Measurements from ENCODE around the gene CTSA.

DNA sequence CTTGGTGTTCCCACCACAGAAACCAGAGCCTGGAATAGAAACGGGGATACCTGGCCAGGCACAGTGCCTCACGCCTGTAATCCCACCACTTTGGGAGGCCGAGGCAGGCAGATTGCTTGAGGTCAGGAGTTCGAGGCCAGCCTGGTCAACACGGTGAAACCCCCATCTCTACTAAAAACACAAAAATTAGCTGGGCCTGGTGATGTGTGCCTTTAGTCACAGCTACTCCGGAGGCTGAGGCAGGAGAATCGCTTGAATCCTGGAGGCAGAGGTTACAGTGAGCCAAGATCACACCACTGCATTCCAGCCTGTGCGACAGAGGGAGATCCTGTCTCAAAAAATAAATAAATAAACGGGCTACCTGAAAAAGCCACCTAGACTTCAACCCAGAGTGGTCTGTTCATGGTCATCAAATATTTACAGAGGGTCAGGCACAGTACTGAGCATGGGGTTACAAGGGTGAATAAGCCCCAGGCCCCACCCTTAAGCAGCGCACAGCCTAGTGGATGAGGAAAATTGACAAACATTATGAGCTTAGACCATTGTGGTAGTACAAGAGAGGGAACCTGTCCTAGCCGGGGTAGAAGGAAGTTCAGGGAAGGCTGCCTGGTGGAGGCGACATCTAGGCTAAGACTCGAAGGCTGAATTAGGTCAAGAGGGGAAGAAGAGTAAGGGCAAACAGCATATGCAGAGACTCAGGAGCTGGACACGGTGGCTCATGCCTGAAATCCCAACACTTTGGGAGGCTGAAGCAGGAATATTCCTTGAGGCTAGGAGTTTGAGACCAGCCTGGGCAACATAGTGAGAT, 36.1 kb downstream of the CTSA start:
- TF ChIP-seq RBBP5 (IDR thresholded peaks at IDR 0.05; ENCODE audit: borderline replicate concordance, insufficient read depth, low read length, poor library complexity, severe bottlenecking) = no peak
- no peak for TF ChIP-seq POU5F1 (IDR thresholded peaks at IDR 0.05; ENCODE audit: borderline replicate concordance, low read depth, low read length, partially characterized antibody)
- no peak for TF ChIP-seq SP2 (IDR thresholded peaks at IDR 0.05; ENCODE audit: extremely low read depth, low read depth, low read length, poor library complexity, severe bottlenecking)
- TF ChIP-seq EZH2 (IDR thresholded peaks at IDR 0.05; ENCODE audit: borderline replicate concordance, low read depth, low read length) = no peak
- no peak for TF ChIP-seq HMG20B (CRISPR knock-in tag; IDR thresholded peaks at IDR 0.05)
- TF ChIP-seq PML (IDR thresholded peaks at IDR 0.05; ENCODE audit: low read length) = no peak
- TF ChIP-seq, protein P1, sequence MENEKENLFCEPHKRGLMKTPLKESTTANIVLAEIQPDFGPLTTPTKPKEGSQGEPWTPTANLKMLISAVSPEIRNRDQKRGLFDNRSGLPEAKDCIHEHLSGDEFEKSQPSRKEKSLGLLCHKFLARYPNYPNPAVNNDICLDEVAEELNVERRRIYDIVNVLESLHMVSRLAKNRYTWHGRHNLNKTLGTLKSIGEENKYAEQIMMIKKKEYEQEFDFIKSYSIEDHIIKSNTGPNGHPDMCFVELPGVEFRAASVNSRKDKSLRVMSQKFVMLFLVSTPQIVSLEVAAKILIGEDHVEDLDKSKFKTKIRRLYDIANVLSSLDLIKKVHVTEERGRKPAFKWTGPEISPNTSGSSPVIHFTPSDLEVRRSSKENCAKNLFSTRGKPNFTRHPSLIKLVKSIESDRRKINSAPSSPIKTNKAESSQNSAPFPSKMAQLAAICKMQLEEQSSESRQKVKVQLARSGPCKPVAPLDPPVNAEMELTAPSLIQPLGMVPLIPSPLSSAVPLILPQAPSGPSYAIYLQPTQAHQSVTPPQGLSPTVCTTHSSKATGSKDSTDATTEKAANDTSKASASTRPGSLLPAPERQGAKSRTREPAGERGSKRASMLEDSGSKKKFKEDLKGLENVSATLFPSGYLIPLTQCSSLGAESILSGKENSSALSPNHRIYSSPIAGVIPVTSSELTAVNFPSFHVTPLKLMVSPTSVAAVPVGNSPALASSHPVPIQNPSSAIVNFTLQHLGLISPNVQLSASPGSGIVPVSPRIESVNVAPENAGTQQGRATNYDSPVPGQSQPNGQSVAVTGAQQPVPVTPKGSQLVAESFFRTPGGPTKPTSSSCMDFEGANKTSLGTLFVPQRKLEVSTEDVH (IDR thresholded peaks at IDR 0.05; ENCODE audit: low read depth, partially characterized antibody) = no peak
- TF ChIP-seq, protein P2, sequence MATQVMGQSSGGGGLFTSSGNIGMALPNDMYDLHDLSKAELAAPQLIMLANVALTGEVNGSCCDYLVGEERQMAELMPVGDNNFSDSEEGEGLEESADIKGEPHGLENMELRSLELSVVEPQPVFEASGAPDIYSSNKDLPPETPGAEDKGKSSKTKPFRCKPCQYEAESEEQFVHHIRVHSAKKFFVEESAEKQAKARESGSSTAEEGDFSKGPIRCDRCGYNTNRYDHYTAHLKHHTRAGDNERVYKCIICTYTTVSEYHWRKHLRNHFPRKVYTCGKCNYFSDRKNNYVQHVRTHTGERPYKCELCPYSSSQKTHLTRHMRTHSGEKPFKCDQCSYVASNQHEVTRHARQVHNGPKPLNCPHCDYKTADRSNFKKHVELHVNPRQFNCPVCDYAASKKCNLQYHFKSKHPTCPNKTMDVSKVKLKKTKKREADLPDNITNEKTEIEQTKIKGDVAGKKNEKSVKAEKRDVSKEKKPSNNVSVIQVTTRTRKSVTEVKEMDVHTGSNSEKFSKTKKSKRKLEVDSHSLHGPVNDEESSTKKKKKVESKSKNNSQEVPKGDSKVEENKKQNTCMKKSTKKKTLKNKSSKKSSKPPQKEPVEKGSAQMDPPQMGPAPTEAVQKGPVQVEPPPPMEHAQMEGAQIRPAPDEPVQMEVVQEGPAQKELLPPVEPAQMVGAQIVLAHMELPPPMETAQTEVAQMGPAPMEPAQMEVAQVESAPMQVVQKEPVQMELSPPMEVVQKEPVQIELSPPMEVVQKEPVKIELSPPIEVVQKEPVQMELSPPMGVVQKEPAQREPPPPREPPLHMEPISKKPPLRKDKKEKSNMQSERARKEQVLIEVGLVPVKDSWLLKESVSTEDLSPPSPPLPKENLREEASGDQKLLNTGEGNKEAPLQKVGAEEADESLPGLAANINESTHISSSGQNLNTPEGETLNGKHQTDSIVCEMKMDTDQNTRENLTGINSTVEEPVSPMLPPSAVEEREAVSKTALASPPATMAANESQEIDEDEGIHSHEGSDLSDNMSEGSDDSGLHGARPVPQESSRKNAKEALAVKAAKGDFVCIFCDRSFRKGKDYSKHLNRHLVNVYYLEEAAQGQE (IDR thresholded peaks at IDR 0.05; ENCODE audit: borderline replicate concordance) = no peak
- TF ChIP-seq, protein P2 (CRISPR knock-in tag; IDR thresholded peaks at IDR 0.05; ENCODE audit: low read depth) = no peak
- no peak for TF ChIP-seq ZNF785 (CRISPR knock-in tag; IDR thresholded peaks at IDR 0.05)
- no peak for TF ChIP-seq FOXM1 (IDR thresholded peaks at IDR 0.05; ENCODE audit: low read depth)
- no peak for TF ChIP-seq FOXM1 (CRISPR knock-in tag; IDR thresholded peaks at IDR 0.05; ENCODE audit: low read depth)
- TF ChIP-seq KDM5B (IDR thresholded peaks at IDR 0.05; ENCODE audit: insufficient replicate concordance, low read depth, low read length) = no peak
- TF ChIP-seq ZNF24 (IDR thresholded peaks at IDR 0.05) = no peak
- no peak for TF ChIP-seq ZNF165 (CRISPR knock-in tag; IDR thresholded peaks at IDR 0.05; ENCODE audit: borderline replicate concordance)

All from K562 (cell line).